ENCODE measurements around the gene SAPCD1.

The SAPCD1 gene

DNA sequence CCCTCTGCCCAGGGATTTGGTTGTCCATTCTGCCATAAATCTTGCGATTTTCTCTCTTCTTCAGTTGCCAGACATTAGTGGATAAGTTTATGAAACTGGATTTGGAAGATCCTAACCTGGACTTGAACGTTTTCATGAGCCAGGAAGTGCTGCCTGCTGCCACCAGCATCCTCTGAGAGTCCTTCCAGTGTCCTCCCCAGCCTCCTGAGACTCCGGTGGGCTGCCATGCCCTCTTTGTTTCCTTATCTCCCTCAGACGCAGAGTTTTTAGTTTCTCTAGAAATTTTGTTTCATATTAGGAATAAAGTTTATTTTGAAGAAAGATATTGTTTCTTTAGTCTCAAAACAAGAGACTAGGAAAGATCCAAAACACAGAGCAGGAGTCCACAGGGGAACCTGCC, at the start of gene SAPCD1:
Gene SAPCD1 (plus strand): TSS at position 301 of the 400 bp plus-strand sequence. CDS start 399 bp downstream, outside the sequence.
- H3K4me3 ChIP-seq (ENCODE audit: low read depth, low read length) = no peak within 1 kb of the TSS
- TF ChIP-seq, protein P1, sequence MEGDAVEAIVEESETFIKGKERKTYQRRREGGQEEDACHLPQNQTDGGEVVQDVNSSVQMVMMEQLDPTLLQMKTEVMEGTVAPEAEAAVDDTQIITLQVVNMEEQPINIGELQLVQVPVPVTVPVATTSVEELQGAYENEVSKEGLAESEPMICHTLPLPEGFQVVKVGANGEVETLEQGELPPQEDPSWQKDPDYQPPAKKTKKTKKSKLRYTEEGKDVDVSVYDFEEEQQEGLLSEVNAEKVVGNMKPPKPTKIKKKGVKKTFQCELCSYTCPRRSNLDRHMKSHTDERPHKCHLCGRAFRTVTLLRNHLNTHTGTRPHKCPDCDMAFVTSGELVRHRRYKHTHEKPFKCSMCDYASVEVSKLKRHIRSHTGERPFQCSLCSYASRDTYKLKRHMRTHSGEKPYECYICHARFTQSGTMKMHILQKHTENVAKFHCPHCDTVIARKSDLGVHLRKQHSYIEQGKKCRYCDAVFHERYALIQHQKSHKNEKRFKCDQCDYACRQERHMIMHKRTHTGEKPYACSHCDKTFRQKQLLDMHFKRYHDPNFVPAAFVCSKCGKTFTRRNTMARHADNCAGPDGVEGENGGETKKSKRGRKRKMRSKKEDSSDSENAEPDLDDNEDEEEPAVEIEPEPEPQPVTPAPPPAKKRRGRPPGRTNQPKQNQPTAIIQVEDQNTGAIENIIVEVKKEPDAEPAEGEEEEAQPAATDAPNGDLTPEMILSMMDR (IDR thresholded peaks at IDR 0.05; ENCODE audit: low read depth, low read length) = no peak
- no peak for TF ChIP-seq MYC (IDR thresholded peaks at IDR 0.05; ENCODE audit: low read depth, low read length)
- TF ChIP-seq POLR2A (IDR thresholded peaks at IDR 0.05; ENCODE audit: extremely low read depth, insufficient read length) = no peak
- TF ChIP-seq, protein P2, sequence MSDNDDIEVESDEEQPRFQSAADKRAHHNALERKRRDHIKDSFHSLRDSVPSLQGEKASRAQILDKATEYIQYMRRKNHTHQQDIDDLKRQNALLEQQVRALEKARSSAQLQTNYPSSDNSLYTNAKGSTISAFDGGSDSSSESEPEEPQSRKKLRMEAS (IDR thresholded peaks at IDR 0.05; ENCODE audit: low read depth, low read length) = no peak
- DNase-seq (ENCODE audit: low read depth) = no peak

DNA sequence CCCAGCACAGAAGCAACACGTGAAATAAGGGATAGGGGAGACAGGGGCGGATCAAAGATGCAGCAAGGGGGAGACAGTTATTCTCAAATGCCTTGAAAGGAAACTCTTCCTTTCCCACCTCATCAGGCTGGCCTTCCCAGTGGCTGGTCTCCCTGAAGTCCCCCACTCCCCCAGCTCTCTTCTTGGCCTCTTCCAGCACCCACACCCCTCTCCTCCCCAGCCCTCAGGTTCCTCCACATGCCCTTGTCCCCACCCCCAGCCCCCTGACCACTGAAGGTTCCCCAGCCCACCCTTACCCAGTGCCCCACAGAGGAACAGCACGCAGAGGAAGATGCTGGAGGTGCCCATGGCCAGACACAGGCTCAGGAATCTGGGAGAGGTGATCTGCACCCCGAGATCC, 49.0 kb upstream of the SAPCD1 start:
- DNase-seq (ENCODE audit: low read depth) = no peak
- TF ChIP-seq, protein P2 (IDR thresholded peaks at IDR 0.05; ENCODE audit: low read depth, low read length) = no peak
- TF ChIP-seq, protein P1 (IDR thresholded peaks at IDR 0.05; ENCODE audit: low read depth, low read length) = no peak
- TF ChIP-seq POLR2A (IDR thresholded peaks at IDR 0.05; ENCODE audit: extremely low read depth, insufficient read length) (no peak), MYC (IDR thresholded peaks at IDR 0.05; ENCODE audit: low read depth, low read length) (no peak)
- H3K4me3 ChIP-seq (ENCODE audit: low read depth, low read length) = no peak overlapping the region

GRCh38 chr6:31713991-31714684, 48.3 kb upstream of the SAPCD1 start:
- no peak for TF ChIP-seq POLR2A (IDR thresholded peaks at IDR 0.05; ENCODE audit: extremely low read depth, insufficient read length)
- TF ChIP-seq, protein P2 (IDR thresholded peaks at IDR 0.05; ENCODE audit: low read depth, low read length) = no peak
- no peak for TF ChIP-seq MYC (IDR thresholded peaks at IDR 0.05; ENCODE audit: low read depth, low read length)
- TF ChIP-seq, protein P1 (IDR thresholded peaks at IDR 0.05; ENCODE audit: low read depth, low read length) = no peak
- DNase-seq (ENCODE audit: low read depth) = no peak
- H3K4me3 ChIP-seq (ENCODE audit: low read depth, low read length) = no peak overlapping the region

DNA sequence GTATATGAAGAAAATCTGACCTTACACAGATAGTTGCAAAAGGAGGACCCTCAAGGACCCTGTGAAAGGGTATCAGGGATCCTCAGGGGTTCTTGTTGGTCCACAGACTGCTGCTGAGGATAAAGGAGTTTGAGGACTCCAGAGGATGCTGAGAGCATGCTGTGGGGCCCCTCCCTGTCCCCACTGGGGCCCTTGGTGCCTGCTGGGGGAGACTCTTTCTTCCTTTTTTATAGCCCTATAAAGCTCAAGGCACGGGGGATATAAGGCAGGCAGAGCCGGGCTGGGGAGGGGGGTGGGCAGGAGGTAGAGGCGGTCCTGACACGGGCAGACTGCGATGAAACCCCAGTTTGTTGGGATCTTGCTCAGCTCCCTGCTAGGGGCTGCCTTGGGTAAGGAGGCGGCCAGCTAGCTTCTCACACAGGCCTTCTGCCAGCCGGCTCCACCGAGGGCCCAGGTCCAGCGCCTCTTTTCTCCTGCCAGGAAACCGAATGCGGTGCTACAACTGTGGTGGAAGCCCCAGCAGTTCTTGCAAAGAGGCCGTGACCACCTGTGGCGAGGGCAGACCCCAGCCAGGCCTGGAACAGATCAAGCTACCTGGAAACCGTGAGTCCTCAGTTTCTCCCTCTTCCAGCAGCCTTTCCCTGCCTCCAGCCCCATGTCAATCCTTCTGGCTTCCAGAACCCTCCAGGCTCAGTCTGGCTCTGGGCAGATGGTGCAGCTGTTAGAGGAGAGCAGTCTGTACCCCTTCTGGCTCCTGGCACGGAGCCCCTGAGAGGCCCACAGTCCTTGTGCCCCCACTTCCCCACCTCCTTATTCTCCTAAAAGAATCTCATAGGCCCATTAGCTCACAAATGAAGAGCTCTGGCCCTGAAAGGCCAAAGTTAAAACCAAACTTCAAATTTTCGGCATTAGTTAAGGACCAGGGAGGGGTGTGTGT, 47.2 kb upstream of the SAPCD1 start, which contains the start of gene LY6G6D:
Gene LY6G6D (plus strand): TSS at position 327 of the 937 bp plus-strand sequence. CDS start 8 bp downstream, at position 335.
- TF ChIP-seq, protein P2 (IDR thresholded peaks at IDR 0.05; ENCODE audit: low read depth, low read length) = no peak
- TF ChIP-seq MYC (IDR thresholded peaks at IDR 0.05; ENCODE audit: low read depth, low read length) (no peak), POLR2A (IDR thresholded peaks at IDR 0.05; ENCODE audit: extremely low read depth, insufficient read length) (no peak)
- TF ChIP-seq, protein P1 (IDR thresholded peaks at IDR 0.05; ENCODE audit: low read depth, low read length) = no peak
- H3K4me3 ChIP-seq (ENCODE audit: low read depth, low read length) = no peak within 1 kb of the TSS
- DNase-seq (ENCODE audit: low read depth) = no peak

DNA sequence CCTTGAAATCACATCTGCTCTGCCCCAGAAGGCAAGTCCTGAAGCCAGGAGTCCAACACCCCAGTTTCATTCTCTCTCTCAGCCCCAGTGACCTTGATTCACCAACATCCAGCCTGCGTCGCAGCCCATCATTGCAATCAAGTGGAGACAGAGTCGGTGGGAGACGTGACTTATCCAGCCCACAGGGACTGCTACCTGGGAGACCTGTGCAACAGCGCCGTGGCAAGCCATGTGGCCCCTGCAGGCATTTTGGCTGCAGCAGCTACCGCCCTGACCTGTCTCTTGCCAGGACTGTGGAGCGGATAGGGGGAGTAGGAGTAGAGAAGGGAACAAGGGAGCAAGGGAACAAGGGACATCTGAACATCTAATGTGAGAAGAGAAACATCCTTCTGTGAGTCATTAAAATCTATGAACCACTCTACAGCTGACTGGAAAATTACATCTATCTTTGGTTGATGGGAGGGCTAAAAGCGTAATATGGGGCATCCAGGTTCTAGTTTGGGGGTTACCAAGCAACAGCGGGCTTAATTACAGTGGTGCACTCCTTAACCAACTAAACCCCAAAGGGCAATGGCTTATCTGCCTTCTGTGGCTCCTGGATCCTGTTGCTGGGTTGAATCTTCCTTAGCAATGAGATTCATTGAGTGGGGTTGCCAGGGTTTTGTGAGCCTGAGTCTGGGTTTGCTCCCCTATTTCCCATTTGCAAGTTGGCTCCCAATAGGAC, 44.8 kb upstream of the SAPCD1 start:
- DNase-seq (ENCODE audit: low read depth) = no peak
- TF ChIP-seq MYC (IDR thresholded peaks at IDR 0.05; ENCODE audit: low read depth, low read length) (no peak), POLR2A (IDR thresholded peaks at IDR 0.05; ENCODE audit: extremely low read depth, insufficient read length) (no peak)
- TF ChIP-seq, protein P2 (IDR thresholded peaks at IDR 0.05; ENCODE audit: low read depth, low read length) = no peak
- TF ChIP-seq, protein P1 (IDR thresholded peaks at IDR 0.05; ENCODE audit: low read depth, low read length) = no peak
- no peak overlapping the region for H3K4me3 ChIP-seq (ENCODE audit: low read depth, low read length)

Measured in NB4 (cell line).